GM19438 (cell line): ENCODE results near the gene ZNF23.

ENCODE experiments used
- ATAC-seq: cut with Tn5 transposase; IDR thresholded peaks from one replicate; pipeline ENCODE4 v1.9.1; 2021; ENCODE audit warnings: low read depth; ENCODE audit not compliant: unreplicated experiment

Gene ZNF23

DNA sequence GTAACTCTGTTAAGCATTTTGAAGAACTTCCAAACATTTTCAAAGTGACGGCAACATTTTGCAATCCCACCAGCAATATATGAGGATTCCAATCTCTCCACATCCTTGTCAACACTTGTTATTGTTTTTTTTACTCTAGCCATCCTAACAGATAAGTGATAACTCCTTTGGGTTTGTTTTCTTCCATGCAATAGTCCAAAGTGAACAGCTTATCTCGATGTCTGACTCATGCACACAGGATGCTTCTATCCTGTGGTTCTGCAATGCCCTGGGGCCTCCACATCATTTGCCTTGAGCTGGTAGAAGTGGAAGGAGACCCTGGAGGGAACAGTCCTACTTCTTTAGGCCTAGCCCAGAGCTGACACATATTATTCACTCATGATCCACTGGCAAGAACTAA, 33.2 kb downstream of the ZNF23 start:
- ATAC-seq, result no peak

DNA sequence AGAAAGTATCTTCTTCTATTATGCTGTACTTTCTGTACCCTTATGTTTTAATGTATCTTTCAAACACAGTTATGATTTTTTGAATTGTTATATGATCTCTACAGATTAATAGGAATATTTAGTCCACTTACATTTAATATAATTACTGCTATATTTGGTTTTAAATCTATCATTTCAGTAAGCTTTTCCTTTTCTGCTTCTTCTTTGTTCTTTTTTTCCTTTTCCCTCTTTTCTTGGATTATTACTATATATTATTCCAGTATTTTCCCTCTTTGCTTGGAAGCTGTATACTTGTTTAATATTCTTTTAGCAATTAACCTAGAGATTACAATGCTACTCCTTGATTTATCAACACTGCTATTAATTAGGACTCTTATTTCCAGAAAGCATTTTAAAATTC, 33.7 kb downstream of the ZNF23 start:
- ATAC-seq, result no peak

DNA sequence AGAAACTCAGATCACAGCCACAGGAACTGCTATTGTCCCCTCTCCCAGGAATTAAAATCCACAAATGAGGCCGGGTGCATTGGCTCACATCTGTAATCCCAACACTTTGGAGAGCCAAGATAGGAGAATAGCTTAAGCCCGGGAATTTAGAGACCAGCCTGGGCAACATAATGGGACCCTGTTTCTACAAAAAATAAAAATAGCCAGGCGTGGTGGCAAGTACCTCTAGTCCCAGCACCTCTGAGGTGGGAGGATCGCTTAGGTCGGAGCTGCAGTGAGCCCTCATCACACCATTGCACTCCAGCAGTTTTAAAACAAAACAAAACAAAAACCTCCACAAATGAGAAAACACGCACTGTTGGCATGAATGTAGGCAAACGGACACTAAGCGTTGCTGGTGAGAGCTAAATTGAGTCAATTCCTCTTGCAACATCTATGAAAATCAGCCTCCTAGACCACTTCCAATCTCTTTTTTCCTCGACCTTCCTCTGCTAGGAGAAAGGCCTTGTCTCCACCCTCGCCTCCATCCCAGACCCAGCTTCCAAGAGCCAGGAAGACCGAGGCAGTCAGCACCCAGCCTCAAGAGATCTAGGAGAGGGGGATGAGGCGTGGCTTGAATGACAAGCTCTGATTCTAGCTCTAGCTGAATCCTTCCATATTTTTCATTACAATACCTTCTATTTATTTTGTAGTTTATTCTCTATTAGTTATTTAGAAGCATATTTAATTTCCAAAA, 35.0 kb downstream of the ZNF23 start:
- no peak for ATAC-seq

DNA sequence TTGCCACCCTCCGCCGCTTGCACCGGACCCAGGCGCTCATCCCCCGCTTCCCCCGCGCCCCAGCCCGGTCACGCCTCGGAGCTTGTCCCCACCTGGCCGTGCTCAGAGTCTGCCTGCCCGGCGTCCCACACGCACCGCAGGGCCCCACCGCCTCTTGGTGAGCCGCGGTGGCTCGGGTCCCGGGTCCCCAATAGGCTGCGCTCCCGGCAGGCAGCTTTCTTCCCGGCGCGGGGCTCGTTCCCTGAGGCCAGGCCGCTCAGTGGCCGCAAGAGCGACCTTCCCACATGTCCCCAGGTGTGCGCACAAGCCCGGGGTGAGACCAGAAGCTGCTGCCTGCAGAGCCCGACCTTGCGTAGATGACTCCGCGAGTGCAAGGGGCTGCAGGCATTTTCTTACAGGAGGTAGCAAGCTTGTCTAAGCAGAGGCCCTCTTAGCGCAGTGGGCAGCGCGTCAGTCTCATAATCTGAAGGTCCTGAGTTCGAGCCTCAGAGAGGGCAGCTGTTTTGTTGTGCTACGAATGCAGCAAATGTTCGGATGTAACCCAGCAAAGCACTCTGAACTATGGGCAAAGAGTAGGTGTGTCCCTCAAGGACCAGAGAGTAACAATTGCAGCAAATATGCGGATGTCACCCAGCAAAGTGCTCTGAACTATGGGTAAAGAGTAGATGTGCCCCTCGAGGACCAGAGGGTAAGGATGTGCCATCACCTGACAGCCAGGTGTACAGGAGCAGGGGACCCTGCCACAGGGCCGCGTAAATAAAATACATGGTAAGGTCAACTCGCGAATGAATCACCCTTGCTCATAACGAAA, 35.8 kb downstream of the ZNF23 start:
- ATAC-seq, result no peak

DNA sequence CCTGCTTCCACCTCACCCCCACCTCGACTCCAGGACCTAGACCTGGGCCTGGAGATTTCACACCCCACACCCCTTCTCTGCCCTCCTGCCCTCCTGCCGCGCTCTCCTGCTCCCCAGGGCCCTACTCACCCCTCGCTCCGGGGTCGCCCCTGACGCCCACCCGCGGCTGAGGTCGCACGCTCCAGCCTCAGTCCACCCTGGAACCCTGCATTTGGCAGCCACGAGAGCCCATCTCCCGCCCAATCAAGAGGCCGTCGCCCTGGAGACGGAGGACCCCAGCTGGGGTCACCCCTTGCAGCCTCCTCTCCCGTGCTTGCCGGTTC, 36.3 kb downstream of the ZNF23 start:
- no peak for ATAC-seq

DNA sequence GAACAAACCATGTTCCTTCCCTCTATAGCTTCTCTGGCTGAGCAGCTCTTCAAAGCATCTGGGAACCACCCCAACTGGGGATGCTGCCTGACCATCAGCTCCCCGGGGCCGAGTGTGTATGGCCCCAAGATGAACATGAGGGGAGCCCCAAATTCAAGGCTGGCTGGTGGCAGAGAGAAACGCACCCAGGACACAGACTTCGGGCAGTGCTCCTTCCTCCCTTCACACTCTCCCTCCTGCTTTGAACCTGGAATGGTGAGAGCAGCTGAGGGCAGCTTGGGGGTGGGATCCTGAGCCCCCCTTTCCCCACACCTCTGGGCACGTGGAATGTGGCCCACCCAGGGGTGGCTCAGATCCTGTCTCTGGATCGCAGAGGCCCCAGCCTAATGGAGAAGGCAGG, 37.4 kb downstream of the ZNF23 start:
- no peak for ATAC-seq

DNA sequence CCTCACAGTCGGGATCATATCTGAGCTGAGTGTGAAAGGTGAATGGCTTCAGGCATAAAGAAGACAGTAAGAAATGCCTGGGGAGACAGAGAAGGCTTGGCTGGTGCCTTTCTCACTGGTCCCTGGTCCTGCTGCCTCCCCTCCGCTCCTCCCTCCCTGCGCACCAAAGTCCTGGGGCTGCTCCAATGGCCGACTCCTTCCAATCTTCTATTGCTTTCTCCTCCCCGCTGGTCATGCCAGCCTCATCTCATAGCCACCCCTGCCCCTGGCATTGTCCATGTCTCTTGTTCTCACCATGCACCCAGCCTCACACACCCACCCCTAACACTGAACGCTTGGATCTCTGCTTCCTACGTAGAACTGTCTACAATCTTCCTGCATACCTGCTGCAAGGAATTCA, 38.2 kb downstream of the ZNF23 start:
- no peak for ATAC-seq

DNA sequence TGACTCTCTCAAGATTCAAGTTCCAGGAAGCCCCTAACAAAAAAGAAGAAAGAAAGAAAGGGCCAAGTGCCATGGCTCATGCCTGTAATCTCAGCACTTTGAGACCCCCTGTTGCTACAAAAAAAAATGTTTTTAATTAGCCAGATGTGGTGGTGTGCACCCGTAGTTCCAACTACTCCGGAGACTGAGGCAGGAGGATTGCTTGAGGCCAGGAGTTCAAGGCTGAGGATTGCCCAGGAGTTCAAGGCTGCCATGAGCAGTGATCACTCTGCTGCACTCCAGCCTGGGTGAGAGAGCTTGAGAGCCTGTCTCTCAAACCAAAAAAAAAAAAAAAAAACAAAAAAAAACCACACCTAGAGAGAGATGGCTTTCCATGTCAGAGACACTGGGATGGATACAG, 39.0 kb downstream of the ZNF23 start:
- ATAC-seq, result no peak

DNA sequence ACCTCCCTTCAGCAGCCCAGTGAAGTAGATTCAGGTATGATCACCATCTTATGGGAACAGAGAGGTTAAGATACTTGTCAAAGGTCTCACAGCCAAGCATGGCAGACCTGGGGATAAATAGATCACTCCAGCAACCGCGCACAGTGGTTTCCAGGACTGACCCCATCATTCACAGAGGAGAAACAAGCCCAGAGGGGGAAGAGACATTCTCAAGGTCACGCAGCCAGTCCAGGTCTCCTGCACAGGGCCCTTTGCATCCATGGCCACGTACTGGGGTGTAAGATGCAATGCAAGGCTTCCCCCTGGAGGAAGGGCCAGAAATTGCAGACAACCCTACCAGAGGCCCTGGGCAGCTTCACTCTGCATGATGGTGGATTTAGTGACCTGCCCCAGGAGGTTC, 40.1 kb downstream of the ZNF23 start:
- no peak for ATAC-seq

DNA sequence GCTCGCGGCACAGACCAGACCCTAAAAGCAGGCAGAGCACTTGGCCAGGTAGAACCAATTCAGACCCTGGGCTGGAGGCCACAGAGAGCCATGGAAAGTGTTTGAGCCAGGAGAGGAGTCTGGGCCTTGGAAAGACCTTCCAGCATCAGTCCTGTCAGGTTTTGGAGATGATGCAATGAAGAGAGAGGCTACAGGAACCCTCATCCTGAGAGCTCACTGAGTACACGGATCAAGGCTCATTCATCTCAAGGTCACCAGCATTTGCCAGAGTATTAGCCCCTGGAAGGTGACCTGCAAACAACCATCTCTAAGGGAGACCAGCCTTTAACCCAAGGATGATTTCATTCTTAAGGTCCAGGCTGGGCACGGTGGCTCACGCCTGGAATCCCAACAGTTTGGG, 48.0 kb downstream of the ZNF23 start:
- ATAC-seq, result no peak

DNA sequence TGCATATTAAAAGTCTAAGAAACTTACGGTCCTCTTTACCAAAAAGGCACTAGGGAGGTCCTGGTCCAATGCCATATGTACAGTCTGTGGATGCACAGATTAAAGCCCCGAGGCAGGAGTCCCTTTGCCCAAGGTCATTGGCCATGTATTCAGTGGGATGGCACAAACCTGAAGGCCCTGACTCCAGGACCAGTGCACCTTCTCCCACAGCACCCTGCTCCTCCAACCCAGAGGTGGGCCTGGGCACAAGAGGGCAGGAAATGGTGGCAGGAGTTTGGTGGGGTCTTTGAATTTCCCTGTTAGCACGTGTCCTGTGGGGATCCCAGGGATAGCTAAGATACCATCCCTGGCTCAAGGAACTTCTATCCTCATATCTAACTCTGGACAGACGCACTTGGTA, 48.7 kb downstream of the ZNF23 start:
- ATAC-seq, result no peak

DNA sequence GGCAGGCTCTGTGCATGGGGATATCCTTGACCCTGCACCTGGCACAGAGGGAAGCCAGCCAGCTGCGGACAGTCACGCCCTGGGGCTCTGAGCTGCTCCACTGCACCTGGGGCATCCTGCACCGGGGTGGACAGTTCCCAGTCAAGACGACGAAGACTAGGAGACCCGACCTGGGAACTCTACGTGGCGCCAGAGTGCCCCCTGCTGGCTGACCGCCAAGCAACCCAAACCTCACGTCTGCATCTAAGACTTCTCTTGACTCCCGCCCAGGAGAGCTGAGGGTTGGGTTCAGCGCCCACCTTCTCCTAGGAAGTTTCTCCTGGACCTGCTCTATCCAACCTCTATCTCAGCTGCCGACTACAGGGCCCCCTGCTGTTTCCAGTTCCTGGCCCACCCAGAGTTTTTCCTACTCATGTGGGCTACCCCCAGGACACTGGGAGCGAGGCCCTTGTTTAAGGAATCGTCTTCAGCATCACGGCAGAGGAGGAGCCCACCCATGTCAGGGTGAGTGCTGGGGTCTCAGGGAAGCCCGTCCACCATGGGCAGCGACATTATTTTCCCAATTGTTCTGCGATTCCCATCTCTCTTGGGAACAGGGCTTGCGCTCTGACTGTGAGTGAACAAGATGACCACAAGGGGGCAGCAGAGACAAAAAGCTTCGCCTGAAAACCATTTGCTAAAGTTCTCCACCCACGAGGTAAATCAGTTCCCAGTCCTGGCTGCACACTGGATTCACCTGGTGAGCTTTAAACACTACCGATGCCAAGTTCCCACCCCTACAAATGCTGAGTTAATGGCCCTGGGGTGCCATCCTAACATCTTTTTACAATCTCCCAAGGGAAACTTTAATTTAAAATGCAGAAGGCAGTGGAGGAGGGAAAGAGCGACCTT, 49.5 kb downstream of the ZNF23 start:
- no peak for ATAC-seq

DNA sequence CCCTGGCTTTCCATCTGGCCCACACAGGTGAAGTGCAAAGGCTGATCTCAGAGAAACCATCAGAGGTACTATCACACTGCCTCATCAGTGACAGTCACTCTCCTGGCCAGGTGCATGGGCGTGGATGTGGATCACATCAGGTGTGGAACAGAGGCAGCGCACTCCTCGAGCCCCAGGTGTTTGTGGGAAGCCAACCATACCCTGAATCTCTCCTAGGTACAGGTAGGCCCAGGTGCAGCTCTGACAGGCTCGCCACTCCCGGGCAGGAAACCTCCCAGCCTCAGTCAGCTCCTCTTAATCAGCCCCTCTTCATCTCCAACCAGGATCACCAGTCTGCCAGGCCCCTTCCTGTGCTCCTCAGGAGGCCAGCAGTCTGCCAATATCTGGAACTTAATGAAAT, 51.9 kb downstream of the ZNF23 start:
- ATAC-seq, result no peak

DNA sequence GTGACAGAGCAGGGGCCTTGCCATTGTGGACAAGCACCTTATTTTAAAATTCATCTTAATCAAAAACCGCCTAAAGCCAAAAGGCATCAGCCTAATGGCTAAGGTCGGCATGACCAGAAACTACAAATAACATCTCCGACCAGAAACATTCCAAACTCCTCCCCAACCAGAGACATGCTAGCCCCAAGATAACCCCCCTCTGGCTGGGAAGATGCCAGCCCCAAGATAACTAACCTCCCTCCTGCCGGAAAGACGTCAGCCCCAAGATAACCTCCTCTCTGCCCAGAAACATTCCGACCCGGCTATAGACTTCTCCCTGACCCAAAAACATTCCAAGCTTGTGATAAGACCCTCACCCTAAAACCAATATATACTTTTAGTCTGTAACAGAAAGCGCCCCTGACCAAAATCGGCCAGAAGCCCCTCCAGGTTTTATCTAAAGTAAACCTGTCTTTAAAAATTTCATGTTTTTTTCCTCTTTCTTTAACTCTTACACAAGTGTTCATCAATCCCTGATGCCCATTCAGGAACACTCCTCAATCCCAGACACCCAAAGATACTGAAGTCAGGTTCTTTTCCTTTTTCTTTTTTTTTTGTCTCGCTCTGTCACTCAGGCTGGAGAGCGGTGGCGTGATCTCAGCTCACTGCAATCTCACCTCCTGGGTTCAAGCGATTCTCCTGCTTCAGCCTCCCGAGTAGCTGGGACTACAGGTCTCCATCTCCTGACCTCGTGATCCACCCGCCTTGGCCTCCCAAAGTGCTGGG, 52.9 kb downstream of the ZNF23 start:
- ATAC-seq, result no peak

DNA sequence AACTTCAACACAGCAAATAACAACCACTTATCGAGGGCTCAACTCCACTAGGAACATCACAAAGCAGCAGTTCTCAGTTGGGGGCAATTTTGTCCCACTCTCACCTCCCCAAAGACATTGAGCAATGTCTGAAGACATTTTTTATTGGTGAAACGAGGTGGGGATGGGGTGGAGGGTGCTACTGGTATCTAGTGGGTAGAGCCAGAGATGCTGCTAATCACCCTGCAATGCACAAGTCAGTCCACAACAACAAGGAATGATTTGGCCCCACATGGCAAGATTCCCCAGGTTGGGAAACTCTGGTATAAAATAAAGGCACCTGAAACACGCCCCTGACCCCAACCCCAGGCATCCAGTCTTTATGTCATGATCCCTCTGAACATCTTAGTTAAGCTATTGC, 53.5 kb downstream of the ZNF23 start:
- no peak for ATAC-seq

DNA sequence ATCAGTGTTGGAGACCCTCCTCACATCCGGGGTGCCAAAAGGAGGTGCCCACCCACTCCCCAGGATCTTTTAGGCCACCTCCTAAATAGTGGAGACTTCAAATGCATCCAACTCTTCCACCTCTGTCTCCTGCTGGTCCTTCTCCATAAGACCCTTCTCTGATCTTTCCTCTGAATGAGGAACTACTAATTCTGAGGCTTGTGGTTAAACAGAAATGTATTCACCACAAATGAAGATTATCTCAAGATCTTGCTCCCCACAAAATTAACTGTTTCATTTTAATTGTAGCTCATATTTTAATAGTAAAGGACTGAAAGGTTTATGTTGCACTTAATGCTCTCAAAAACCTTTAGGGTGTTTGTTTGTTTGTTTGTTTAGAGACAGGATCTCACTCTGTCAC, 54.3 kb downstream of the ZNF23 start:
- ATAC-seq, result no peak

DNA sequence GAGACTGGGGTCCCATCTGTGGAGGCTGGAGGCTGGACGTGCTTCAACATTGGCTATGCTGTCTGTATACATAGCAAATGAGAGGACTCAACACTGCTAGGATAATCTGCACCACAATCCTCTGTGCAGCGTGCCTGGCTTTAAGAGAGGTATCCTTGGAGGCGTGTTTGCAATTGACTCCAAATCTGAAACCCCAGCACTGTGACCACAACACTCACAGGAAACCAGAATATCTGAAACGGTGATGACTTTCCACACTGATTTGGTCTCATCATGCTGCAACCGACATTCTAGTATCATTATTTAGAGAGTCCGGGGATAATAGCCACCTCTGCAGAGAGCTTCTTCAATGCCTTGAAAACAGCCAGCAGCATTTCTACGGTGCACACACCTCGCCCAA, 55.3 kb downstream of the ZNF23 start:
- ATAC-seq, result no peak

DNA sequence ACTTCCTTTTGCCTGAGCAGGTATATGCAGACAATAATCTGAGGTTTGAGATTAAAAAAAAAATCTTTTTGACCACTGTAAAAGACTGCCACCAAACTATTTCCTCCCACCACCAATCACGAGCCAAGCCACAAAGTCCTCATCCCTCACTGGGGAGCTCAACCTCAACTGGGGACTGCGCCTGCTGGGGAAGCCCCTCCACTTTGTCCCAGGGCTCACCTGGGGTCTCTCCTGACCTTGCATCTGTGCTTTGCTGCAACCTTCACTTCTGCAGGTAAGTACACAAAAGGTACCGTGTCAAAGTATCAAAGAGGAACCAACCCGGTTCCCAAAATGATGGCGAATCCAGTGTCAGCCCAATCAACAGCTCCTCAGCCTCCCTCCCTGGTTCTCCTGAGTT, 55.7 kb downstream of the ZNF23 start:
- ATAC-seq, result no peak

DNA sequence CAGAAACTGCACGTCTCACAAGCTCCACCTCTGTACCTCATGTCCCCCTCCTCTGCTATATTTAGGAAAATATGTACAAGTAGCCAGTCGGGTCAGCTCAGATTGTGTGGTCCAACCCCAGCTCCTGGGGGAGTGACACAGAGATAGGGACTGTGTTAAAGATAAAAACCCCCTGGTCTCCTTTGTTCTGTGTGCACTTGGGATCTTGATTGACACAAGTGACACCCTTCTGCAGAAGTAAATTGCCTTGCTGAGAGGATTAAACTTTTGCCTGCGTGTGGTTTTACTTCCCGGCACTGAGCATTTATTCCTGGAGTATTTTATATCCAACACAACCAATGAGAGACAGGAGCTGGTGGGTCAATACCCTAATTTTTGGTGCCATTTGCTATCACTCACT, 57.7 kb downstream of the ZNF23 start:
- no peak for ATAC-seq

DNA sequence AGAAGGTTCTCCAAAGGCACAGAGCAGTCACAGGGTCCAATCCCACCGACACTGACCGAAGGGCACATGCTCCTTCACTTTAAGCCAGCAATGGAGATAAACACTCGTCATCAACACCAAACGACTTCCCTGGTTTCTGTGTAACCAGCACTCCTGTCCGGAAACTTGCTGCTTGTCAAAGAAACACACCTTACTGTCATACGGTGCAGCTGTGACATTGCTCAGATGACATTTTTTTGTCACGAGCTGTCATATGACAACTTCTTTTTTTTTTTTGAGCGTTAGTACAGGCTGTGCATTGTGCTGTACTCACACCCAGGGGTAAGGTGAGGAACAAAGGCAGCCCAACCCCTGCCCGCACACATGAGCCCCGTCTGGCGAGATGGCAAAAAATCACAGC, 59.4 kb downstream of the ZNF23 start:
- no peak for ATAC-seq

DNA sequence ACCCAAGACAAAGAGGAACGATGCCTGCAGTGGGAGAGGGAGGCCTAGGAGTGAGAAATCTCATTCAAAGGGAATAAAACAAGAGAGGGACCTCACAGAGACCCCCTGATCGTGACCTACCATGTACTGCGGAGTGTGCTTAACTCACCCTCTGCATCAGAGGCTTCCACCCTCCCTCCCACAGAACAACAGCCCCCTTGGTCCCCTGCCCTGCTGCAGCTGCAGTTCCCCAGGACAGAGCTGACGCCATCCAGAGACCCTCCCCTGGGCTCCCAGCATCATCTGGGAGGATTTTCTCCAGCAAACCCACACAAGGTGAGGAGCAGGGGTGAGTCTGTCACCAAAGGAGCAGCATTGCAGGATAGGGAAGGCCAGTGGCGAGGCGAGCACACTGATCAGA, 60.0 kb downstream of the ZNF23 start:
- no peak for ATAC-seq
